Activated naive CD4-positive, alpha-beta T cell treated with anti-CD3 and anti-CD28 coated beads, Interleukin-2, amount 50 U/mL, for 16 hours (primary cell): ENCODE data around the gene POLE.
A peak's percentile ranks its signal among the peaks of the same experiment; 100 is the strongest.

Experiments
- DNase-seq: peaks from one replicate; pipeline ENCODE4 v3.0.0-alpha.2; 2020

Gene POLE

DNA sequence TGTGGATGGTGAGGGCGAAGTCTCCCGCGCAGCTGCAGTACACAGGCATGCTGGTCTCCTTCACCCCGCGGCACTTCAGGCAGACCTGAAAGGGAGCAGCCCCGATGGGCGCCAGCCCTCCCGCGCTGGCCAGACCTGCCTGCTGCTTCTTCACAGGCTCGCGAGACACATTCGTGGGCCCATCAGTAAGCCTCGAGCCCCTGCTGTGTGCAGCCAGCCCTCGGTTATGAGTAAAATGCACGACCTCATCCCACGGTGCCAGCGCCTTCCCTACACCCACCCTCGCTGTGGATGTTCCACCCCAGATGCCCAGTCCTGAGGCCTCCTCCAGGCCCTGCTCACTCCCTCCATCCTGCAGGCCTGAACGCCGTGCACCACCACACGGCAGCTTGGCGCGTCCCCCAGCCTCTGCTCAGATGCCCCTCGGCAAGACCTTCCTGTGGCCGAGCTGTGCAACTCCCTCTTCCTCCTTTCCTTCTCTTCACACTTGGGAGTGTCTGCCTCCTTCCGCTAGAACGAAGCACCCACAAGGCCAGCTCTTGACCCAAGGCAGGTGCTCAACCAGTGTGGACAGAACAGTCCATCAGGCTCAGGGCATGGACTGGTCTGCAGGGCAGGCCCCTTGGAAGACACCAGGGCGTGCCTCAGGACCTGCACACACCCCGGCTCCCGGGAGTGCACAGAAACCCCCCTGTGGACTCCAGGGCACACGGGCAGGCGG is 62.1 kb downstream of the POLE start:
- no peak for DNase-seq

DNA sequence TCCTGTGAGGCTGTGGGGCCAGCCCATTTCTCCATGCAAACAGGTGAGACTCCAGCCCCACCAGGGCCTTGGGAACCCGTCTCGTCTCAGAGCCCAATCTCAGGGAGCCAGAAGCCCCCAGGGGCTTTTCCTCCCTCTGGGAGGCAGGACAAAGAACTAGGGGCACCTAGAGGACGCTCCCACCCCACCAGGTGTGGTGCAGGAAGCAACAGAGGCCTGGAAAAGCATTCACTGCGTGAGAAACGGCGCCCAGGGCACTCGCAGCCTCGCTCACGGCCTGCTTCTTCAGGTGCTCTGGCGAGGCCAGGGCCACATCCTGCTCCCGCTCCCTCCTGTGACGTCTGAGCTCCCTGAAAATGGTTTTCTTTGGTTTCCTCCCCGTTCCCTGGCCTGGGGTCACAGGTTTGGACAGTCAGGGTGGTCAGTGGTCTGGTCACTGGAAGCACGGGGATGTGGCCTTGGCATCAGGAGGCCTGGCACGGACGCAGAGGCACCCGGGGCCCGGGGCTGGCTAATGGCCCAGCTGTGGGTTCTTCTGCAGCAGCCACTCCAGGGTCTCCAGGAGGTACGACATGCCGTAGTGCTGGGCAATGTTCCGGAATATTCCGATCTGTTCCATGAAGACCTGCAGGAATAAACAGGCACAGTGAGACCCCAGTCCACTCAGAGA is 62.8 kb downstream of the POLE start:
- no peak for DNase-seq

- no peak for DNase-seq
These were observed 63.9 kb downstream of the POLE start for GRCh38 chr12:132623072-132623869.

DNA sequence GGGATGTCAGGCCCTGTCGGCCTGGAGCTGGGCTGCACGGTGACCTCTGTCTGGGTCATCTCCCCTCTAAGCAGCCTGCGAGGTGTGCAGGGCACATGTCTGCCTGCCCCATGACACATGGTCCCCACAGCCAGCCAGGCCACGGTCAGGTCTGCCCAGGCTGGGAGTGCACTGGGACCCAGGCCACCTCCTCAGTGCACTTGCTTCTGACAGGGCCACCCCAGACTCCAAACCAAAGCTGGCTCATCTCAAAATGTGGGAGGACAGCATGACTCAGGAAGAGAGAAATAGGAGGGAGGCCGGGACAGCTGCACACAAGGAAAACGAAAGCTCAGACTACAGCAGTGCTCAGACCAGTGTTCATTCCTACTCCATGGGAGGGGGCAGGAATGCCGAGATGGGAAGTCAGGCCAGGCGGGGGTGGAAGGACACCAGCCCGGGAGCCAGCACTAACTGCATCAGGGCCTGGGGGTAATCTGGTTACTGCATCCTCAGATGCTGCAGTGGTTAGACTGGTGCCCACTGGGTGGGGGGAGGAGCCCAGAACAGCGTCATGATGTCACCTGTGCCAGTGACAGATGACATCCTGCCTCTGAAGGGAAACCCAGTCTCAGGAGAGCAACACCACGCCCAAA is 64.6 kb downstream of the POLE start:
- DNase-seq, result no peak

DNA sequence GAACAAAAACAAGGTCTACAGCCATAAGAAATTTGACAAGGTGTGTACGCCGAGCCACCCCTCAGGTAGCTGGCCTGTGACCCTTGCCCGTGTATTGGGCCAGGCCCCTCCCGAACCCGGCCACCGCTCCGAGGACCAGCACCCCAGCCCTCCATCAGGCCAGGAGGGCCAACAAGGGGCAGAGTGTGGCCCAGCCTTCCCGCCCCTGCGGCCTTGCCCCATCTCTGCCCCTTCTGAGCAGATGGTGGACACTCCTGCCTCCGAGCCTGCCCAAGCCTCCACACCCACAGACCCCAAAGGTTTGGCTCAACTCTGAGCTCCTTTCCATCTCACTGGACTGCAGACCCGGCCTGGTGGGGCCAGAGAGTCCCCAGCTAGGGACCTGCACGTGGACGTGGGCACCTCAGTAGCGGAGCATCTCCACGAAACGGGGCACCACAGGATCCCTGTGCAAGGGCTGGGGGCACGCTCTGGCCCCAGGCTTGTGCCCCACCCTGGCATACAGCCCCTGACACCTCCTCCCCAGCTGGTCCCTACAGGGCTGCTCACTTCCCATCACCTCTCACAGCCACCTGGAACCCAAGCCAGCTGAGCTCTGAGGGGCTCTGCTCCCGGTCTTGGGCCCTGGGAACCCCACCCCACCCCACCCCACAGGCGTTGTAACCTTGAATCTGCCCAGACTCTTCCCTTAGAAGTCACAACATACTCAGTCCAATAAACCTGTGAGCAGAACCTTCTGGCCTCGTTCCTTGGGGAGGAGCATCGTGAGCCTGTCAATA is 65.3 kb downstream of the POLE start:
- no peak for DNase-seq

DNA sequence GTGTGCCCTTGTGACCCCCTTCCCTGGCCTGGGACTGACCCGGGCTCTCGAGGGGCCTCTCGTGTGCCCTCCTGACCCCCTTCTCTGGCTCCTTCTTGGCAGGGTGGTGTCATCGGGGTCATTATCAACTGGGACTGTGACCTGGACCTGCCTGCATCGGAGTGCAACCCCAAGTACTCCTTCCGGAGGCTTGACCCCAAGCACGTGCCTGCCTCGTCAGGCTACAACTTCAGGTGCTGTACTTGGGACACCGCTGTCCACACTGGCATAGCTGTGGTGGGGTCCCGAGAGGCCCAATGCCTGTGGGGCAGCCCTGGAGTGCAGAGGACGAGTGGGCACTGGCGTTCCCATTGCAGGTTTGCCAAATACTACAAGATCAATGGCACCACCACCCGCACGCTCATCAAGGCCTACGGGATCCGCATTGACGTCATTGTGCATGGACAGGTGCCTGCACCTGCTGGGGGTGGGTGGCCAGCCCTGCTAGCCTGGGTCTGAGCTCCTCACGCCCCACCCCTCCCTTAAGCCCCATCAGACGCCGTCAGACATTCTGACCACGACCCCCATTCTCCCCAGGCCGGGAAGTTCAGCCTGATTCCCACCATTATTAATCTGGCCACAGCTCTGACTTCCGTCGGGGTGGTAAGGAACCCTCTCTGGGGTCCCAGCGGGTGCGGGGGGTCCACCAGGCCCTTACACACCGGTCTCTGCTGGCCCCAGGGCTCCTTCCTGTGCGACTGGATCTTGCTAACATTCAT is 66.1 kb downstream of the POLE start:
- DNase-seq, result no peak

DNA sequence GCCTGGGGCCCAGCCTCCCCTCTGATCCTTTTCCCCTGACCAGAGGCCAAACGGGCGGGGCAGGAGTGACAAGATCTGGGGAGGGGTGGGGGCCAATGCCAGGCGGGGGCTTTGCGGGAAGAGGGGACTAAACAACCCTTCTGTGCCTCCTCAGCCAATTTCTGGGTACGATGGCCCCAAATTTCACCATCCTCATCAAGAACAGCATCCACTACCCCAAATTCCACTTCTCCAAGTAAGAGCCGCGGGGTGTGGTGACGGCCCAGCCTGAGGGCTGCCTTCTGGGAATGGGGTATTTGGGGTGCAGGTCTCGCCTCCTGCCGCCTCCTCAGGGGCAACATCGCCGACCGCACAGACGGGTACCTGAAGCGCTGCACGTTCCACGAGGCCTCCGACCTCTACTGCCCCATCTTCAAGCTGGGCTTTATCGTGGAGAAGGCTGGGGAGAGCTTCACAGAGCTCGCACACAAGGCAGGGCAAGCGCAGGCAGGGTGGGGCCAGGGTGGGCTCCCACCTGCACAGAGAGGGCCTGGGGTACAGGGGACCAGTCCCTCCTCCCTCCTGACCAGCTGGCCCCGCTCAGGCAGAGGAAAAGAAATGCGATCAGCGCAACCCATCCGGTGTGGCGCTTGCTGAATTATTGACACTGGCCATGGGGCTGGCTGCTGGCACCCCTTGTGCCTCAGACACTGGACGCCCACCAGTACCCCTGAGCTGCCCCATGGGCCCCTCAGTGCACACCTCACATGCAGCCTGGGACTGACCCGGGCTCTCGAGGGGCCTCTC is 66.8 kb downstream of the POLE start:
- DNase-seq, result no peak

DNA sequence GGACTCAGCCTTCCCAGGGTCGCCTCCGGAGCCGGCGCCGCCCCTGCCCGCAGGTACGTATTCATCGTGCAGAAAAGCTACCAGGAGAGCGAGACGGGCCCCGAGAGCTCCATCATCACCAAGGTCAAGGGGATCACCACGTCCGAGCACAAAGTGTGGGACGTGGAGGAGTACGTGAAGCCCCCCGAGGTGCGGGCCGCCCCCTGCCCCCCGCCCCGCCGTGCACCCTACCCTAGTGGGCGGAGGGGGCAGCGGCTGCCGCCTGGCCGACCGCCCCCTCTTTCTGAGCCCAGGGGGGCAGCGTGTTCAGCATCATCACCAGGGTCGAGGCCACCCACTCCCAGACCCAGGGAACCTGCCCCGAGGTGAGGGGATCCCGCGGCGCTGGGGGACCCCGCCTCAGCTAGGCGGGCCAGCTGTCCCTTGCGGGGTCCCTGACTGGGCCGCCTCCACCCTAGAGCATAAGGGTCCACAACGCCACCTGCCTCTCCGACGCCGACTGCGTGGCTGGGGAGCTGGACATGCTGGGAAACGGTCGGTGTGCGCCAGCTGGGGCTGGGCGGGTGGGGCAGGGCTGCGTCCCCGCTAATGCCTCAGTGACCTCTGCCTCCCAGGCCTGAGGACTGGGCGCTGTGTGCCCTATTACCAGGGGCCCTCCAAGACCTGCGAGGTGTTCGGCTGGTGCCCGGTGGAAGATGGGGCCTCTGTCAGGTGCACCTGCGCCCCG is 67.6 kb downstream of the POLE start:
- no peak for DNase-seq

- DNase-seq, result no peak
These were observed 68.1 kb downstream of the POLE start for GRCh38 chr12:132619071-132619385.

- no peak for DNase-seq
These were observed 68.5 kb downstream of the POLE start, which contains the start of gene P2RX2 for GRCh38 chr12:132618683-132619043. TSS of gene P2RX2 (plus strand) at chr12:132618776. CDS start at chr12:132618817, 41 bp downstream.

GRCh38 chr12:132617822-132618682 is 69.1 kb downstream of the POLE start:
- DNase-seq, result no peak

DNA sequence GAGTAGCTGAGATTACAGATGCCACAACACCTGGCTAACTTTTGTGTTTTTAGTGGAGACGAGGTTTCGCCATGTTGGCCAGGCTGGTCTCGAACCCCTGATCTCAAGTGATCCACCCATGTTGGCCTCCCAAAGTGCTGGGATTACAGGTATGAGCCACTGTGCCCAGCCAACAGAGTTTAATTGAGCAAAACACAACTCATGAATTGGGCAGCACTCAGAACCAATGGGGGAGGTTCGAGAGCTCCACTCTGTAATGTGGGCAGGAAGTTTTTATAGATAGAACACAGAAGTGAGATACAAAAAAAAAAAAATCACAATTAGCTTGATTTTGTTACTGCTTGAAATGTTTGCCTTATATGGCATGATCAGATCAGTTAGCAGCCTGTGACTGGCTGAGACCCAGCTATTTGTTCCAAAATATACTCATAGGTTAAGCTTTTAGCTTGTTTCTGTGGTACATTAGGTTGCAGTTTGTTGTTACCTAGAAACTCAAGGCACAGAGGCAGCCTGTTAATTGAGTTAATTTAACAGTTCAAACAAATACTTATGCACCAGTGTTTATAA is 69.9 kb downstream of the POLE start:
- DNase-seq, result no peak

DNA sequence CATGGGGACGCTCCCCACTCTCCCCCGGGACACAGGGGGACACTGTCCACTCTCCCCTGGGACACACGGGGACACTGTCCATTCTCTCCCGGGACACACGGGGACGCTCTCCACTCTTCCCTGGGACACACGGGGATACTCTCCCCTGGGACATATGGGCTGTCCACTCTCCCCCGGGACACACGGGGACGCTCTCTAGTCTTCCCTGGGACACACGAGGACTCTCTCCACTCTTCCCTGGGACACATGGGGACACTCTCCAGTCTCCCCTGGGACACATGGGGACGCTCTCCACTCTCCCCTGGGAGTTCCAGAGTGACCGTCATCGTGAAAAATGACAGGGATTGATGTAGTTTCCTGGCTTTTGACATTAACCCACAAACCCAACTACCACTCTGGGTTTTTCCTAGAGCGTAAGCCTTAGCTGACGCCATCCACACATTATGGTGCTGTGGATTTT is 71.5 kb downstream of the POLE start:
- no peak for DNase-seq

DNA sequence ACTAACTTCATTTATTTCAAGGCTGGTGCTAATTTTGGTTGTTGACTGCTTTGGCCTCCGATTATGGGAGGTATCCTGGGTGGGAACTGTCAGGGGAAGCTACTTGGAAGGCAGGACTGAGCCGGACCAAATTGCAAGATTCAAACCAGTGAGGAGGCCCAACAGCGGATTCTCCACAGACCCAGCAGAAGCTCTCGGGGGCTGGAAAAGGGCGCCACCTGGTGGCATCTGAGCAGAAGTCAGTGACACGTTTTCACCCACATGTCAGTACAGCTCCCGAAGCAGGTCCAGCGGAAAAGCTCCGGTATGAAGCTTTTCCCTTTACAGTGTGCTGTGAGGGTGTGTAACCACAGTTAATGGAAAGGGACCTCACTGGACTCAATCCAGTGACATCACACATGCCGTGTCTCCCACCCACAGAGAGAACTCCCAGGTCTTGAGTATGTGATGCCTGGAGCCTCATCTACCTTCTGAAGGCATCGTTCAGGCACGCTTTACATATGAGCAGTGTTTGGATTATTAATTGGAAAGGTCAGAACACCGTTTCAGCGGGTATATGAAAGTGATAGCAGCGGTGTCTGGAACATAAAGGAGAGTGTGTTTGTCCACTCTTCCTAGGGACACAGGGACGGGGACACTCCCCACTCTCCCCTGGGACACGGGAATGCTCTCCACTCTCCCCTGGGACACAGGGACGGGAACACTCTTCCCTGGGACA is 72.1 kb downstream of the POLE start:
- DNase-seq, result peak; percentile 78

DNA sequence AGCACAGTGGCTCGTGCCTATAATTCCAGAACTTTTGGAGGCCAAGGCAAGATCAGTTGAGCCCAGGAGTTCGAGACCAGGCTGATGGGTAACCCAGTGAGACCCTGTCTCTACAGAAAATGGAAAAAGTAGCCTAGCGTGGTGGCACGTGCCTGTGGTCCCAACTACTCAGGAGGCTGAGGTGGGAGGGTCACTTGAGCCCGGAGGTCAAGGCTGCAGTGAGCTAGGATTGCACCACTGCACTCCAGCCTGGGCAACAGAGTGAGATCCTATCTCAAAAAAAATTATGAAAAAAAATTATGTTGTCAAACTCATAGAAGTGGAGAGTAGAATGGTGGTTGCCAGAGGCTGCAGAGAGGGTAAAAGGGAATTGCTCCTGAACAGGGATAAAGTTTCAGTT is 73.1 kb downstream of the POLE start:
- no peak for DNase-seq

- DNase-seq, result no peak
These were observed 75.5 kb downstream of the POLE start for GRCh38 chr12:132611620-132612019.

DNA sequence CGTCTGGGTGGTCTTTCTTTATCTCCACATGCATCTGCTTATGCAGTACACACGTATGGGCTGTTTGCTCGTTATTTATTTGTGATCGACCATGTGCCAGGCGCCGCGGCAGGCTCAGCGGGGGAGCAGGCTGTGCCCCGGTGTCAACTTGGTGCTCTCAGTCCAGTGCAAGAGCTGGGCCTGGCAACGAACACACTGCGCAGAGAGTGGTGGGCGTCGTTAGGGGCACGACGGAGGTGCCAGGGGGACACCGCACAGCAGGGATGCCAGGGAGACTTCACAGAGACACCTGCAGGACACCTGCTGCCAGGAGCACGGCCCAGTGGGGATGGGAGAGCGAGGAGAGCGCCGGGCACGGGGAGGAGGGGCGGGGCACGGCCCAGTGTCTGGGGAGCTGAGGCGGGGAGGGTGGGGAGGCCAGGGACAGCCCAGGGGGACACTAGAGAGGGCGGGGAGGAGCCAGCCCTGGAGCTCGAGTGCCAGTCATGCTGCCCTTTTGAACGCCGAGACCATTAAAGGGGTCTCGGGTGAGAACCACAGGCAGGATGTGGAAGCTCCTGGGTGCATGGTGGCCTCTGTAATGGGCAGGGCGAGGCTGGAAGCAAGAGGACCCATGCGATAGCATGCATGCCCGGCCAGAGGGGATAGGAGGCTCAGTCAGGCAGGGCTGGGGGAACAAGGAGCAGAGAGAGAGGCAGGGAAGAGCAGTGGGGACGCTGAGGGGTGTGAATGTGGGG is 76.1 kb downstream of the POLE start:
- DNase-seq, result no peak
